Heart left ventricle (tissue), 13 donors: ENCODE data around the gene DPP3.

ENCODE experiments used
- POLR2A ChIP-seq, 2 donors: fragments of 450-650 bp; IDR thresholded peaks; one replicate each; pipeline ENCODE4 v1.6.1; 2017; ENCODE audit warnings: antibody characterized with exemption in 2 of 2, mild to moderate bottlenecking in 2 of 2, moderate library complexity in 2 of 2
- TF ChIP-seq, protein P1 (sequence below), 12 donors: fragments of 200-600 bp; sonication (generic) in 4 of 12; IDR thresholded peaks; one replicate each; pipeline versions ENCODE4 v1.5.0 to v1.8.0; 2018 to 2022; ENCODE audit warnings: antibody characterized with exemption in 12 of 12, mild to moderate bottlenecking in 5 of 12
- donor health status: ischemic (EF 13 %, LVEDD 7.1; RV severe dilation, severe dysfunction).
- donor health status: DM: no; HTN: yes; CAD: no.
- donor health status: DM: no; HTN: no; CAD: no.
- donor health status: ischemic (EF 25% LVEDD 6.9; RV normal size, moderate dysfunction).
- donor health status: ischemic (EF 25% LVEDD 5.7; RV mildly dilated, moderate dysfunction).
- donor health status: ischemic (EF 35%, LVEDD 5.7; RV mildly dilated, moderate dysfunction).
- donor health status: nonischemic (EF 11% LVEDD 7.7; RV severe dilation, severe dysfunction).
- donor health status: DM: yes; HTN: yes; CAD: no.
- donor health status: PGD.
- donor health status: ischemic (EF 29% LVEDD 5.4; RV normal size, mild dysfunction).
- donor health status: nonischemic (EF 23%, LVEDD 6.1; RV moderate dilation, normal function).

DNA sequence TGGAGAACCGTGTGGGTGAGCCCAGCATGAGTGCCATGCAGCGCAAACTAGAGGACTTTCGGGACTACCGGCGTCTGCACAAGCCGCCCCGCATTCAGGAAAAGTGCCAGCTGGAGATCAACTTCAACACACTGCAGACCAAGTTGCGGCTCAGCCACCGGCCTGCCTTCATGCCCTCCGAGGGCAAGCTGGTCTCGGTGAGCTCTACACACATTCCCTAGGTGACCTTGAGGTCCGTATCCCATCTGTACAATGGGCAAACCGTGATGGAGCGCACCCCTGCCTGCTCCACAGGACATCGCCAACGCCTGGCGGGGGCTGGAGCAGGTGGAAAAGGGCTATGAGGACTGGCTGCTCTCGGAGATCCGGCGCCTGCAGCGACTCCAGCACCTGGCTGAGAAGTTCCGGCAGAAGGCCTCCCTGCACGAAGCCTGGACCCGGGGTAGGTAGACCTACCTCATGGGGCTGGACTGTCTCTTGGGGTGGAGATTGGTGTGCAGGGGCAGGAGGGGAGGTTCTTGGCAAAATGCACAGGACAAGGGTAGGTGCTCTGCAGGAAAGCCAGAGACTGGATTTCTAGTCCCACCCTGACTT, 77.6 kb downstream of the DPP3 start:
- TF ChIP-seq, protein P1, sequence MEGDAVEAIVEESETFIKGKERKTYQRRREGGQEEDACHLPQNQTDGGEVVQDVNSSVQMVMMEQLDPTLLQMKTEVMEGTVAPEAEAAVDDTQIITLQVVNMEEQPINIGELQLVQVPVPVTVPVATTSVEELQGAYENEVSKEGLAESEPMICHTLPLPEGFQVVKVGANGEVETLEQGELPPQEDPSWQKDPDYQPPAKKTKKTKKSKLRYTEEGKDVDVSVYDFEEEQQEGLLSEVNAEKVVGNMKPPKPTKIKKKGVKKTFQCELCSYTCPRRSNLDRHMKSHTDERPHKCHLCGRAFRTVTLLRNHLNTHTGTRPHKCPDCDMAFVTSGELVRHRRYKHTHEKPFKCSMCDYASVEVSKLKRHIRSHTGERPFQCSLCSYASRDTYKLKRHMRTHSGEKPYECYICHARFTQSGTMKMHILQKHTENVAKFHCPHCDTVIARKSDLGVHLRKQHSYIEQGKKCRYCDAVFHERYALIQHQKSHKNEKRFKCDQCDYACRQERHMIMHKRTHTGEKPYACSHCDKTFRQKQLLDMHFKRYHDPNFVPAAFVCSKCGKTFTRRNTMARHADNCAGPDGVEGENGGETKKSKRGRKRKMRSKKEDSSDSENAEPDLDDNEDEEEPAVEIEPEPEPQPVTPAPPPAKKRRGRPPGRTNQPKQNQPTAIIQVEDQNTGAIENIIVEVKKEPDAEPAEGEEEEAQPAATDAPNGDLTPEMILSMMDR (IDR thresholded peaks at IDR 0.05), result no peak
- no peak for TF ChIP-seq POLR2A (IDR thresholded peaks at IDR 0.05)
